Activated CD8-positive, alpha-beta memory T cell treated with anti-CD3 and anti-CD28 coated beads for 4 hours (primary cell): ENCODE measurements around the gene CNBD2.
"Not testable (repeated sequence)": the region's sequence is repeated elsewhere in the genome, so short reads cannot be mapped to it uniquely, and the experiment has no call there.

Experiments
- DNase-seq, 2 donors: peaks; one replicate each; pipeline ENCODE4 v3.0.0-alpha.2; 2020; ENCODE audit warnings: low read depth in 2 of 2

CNBD2 gene

DNA sequence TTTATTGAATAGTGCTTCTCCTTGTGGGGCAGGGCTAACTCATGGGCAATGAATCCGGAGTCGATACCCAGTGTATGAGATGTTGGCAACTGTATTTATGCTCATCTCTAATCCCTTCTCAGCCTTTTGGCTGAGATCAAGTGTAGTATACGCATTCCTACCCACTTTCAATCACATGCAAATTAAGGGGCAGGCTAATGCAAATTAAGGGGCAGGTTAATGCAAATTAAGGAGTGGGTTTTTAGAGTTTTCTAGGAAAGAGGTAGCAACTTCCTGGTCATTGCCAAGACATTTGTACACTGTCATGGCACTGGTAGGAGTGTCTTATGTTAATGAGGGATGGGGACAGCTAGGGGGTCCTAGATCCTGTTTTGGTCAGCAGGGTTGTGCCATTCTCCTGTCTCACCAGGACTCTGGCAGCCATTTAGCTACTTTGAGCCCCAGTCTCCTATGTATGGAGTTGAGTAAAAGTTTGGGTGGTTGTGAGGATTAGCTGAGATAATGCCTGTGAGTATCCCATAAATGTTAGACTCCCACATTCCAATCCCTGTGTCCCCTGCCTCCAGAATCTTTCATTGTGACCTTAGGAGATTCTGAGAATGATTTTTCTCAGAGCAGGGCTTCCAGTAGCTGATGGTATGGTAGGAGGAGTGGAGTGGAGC is at the start of gene CNBD2:
CNBD2 (plus strand) TSS at position 612 of the 662 bp plus-strand sequence. CDS start 173 bp downstream, outside the sequence.
- DNase-seq: no peak

DNA sequence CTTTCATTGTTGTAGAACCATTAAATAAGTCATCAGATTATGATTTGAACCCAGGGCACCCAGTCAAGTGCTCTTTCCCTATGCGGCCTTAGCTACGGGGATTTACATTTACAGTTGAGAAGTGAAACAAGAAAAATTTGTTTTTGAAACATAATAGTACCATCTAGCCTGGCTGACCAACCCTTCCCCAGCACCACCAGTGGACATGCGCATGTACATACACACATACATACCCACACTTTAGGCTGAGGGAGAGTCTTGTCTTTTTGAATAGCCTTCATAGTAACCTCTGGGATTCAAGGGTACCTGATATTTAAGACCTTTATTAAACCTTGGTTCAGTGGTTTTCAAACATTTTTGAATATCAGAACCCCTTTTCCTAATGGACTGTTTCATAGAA is 47.9 kb upstream of the CNBD2 start:
- DNase-seq: no peak

DNA sequence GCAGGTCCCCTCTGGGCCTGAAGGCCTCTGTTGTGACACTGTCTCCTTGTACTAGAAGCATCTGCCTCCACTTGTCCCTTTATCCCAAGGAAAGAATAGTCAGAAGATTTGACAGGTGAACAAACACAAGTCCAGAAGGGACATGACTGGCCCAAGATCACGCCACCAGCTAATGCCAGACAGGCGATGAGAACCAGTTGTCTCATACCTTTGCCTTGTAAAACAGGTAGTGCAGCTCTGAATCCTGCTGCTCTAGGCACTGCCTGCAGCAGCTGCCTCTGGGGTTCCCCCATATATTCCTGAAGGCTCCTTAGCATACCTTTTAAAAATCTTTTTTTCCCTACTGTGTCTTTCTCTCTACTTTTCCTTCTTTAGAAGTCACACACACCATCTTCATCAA is 39.1 kb upstream of the CNBD2 start:
- no peak for DNase-seq

DNA sequence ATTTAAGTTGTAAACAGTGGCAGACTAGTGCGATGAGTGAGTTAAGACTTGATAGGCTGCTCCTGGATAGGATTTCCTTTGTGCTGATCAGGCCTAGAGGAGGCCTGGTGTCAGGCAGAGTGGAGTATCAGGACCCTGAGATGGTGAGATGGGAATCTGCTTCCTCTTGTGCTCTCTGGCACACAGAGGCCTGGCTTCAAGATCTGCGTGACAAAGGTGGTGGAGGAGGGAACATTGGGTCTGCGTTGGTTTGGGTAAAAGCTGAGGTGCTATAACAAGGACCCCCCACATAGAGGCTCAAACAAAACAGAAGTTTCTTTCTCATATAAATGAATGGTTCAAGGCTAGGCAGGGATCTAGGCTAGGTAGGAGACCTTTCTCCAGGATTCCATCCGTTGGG is 34.3 kb upstream of the CNBD2 start:
- DNase-seq: no peak

DNA sequence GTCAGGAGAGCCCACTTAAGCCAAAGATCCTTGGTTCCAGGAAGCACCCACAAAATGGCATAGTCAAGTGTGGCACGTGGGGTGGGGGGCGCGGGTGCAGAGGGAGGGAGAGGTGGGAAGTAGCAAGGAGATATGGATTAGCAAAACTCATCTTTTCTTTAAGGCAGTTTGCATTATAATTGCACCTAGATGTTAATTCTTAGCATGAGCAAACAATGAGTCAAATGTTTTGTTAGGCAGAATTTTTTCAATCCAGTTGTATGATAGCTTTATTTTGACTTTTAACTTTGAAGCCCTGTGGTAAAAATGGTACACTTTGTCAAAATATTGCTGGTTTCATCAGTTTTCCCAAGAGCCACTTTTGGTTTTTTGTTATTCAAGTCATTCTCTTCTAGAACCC is 29.1 kb upstream of the CNBD2 start:
- DNase-seq: no peak

DNA sequence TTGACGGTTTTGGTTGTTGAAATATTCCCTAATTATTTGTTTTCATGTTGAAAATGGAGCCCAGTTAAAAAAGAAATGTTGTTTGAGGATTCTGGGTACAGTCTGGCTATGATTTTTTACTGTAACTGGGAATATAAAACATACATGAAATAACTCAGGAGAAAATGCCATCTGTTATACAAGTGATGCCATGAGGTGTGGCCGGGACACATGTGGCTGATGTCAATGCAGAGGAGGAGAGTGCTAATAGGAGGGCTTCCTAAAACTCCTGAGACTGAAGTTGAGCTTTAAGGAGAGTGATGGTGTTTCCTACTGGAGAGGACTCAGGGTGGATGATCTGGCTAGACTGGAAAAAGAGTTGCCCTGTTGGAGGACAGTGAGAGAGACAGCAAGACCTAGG is 26.8 kb upstream of the CNBD2 start:
- DNase-seq: no peak

DNA sequence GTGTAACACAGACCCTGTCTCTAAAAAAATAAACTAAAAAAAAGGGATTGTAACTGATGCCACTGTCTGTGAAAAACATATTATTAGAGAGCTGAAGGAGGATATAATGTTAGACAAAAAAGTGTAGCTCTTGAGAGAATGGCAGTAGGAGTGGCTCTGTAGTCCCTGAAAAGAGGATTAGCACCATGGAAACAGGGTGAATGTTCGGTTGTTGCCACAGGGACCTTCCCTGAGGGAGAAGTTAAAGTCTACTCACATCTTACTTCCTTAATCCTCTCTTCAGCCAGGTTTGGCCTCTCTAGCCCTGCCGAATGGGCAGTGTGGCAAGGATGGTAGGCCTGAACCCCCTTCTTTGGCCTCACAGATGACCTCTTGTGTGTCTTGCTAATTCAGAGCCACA is 26.1 kb upstream of the CNBD2 start:
- DNase-seq: no peak

DNA sequence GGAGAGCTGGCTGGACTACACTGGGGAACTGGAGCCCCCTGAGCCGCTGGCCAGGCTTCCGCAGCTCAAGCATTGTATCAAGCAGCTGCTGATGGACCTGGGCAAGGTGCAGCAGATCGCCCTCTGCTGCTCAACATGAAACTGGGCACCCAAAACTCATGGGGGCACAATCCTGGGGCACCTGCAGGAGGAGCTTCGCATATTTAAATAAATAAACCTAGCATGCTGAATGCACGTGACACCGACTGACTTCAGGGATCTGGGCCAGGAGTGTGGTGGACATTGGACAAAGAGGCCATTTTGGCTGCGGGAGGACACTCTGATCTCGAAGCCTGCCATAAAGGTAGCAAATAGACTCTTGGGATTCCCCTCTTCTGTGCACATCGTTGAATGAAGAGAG is 20.9 kb upstream of the CNBD2 start:
- no peak for DNase-seq

DNA sequence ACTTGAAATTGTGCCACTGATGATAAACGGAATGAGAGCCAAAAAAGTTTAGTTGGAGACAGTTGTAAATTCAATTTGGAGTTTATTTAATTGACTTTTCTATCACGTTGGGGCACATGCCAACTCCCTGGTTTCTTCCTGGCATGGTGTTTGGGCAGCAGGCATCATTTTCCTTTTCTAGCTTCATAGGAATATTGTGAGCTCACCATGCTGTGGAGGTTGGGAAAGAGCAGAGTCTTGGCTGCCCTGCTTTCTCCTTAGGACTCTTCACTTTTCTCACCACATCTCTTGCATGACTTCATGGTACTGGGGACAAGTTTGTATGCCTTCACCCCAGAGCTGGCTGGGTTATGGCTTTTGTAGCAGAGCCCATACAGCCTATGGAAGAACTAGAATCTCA is 20.5 kb upstream of the CNBD2 start:
- no peak for DNase-seq

DNA sequence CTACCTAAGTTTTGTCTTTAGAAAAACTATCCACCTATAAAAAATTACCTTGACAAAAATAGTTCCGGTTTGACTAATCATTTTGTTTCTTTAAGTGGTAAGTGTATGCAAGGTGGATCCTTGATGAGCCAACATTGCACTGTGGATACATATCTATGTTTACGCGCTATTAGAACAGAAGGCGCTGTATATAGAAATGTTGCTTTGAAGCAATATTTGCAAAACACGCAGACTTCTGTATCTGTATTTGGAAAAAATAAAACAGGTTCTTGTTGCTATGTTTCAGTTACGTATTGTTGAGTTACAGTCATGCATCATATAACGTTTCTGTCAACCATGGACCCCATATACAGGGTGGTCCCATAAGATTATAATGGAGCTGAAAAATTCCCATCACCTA is 18.3 kb upstream of the CNBD2 start:
- DNase-seq: no peak

DNA sequence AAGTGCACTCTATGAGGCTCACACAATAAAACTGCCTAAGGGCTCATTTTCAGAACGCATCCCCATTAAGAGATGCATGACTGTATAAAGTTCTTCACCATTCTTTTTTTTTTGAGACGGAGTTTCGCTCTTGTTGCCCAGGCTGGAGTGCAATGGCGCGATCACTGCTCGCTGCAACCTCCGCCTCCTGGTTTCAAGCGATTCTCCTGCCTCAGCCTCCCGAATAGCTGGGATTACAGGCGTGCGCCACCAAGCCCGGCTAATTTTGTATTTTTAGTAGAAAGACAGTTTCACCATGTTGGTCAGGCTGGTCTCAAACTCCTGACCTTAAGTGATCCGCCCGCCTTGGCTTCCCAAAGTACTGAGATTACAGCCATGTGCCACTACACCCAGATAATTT is 16.3 kb upstream of the CNBD2 start:
- DNase-seq: not testable (repeated sequence)

DNA sequence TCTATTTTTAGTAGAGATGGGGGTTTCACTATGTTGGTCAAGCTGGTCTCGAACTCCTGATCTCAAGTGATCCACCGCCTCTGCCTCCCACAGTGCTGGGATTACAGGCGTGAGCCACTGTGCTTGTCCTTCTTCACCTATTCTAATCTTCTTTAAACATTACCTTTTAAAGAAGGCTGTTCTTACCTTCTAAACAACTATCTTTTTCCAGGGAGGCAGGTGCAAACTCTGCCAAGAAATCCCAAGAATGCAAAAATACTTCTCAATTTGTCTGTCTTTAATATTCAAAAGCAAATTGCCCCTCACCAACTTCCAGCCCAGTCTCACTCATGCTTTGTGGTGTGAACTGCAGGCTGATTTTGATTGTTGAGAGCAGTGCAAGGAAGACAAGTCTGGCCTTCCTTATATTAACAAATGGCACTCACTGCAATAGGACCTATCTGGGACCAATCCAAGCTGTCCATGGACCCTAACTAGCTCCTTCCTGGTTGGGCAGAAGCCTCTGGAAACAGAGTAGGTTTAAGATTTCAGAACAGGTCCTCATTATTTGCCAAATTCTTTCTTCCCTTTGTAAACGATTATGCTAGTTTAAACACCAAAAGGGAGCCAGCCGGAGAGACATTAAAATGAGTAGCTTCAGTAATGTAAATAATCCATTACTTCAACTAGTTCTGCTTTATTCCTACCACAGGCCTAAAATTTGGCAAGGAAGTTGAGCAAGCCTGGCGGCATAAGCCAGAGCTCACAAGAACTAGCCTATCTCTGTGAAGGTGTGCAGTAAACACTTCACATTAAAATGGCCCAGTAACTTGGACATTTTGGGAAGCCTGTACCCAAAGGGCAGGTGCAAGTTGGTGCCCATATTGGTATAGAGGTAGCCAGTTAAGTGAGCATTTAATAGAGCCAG is 15.7 kb upstream of the CNBD2 start:
- no peak for DNase-seq

DNA sequence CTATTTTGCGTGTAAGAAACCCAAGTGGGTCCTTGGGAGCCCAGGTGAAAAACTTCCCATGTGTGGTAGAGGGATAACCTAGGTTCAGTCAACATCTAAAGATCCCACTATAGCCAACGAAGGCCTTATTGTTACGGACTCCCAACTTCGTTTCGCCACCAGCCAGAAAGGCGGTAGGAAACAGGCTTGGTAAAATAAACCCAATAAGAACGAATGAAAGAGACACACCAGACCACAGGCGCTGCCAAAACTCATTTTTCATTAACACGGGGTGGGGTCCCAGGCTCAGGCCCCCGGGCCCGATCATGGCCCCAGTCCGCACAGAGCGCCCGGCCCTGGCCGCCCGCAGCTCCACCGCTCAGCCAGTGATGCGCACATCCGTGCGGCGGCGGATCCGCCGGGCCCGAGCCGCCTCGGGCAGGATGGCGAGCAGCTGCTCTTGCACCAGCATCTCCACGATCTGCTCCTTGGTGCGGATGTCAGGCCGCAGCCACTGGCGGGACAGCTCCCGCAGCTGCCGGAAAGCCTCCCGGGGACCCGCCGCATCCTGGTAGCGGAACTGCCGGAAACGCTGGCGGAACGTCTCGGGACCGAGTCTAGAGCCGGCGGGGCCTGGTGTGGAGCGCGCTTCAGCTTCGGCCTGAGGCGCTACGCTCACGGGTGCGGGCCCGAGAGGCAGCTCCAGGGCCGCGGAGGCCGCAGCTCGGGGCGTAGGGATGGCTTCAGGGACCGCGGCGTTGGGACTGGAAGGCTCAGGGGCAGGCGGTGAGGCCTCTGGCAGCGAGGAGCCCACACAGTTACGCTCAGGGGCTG is 14.8 kb upstream of the CNBD2 start:
- peak; percentile 25 to 33 for DNase-seq

DNA sequence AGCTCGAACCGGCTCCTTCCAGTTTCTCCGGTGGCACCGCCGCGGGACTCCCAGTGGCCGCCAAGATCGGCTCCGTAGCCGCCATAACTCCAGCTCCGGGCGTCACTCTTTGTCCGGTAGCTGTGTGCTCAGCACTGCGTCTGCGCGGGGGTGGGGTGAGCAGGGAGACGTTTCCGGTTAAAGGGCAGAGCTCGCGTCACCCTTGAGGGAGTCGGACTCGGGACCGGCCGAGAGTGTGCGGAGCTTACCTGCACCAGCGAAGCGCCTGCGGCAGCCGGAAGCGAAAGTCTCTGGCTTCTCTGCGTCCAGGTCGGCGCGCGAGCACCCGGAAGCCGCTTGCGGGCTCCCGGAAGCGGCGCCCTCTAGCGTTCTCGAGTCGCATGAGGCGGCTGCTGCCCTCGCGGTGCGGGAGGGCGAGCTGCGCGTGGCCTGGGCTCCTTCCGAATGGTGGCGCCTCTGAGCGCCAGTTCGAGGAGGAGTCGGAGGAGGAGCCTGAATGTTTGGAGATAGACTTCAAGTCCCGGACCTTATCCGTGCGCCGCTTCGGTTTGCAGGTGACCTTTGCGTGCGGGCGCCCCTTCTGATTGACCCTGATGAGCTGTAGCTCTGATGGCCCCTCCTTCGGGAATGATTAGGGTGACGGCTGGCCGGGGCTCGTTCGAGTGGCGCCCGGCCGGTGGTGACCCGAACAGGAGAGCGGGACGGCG is 14.0 kb upstream of the CNBD2 start, which contains the start of gene SCAND1:
SCAND1 (minus strand) TSS at position 303 of the 707 bp plus-strand sequence; CDS start at position 85, 218 bp downstream.
- DNase-seq: peak; percentile 88 to 95

DNA sequence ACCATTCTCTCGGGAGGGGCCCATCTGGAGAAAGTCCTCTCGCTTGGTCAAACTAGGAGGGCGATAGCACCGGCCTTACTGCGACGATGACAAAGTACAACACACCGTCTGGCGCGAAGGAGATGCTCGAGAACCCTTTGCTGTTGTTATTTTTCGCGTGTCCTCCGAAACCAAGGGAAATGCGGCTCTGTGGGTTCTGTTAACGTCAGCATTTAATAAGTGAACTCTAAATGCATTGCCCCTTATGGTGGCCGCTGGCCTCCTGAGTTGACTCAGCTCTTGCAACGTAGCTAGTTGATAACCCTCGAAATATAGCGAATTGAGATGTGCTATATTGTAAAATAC is 13.5 kb upstream of the CNBD2 start:
- DNase-seq: peak in 1 of 2 donors; percentile 7

DNA sequence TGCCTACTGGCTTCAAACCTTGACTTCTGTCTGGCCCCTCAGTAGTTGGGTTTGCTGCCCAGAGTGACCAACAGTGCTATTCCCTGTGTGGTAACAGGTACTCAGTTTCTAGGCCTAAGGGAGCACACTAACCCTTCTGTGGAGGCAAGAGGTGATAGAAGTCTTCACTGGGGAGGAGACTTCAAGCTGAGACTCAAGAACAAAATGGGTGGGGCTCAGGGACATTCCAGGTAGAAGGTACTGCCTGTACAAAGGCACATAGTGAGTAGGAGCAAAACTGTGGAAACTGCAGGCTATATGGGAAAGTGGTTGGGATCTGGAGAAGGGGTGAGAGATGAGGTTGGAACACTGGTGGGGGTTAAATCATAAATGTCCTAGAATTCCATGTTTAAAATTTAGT is 11.8 kb upstream of the CNBD2 start:
- DNase-seq: no peak

DNA sequence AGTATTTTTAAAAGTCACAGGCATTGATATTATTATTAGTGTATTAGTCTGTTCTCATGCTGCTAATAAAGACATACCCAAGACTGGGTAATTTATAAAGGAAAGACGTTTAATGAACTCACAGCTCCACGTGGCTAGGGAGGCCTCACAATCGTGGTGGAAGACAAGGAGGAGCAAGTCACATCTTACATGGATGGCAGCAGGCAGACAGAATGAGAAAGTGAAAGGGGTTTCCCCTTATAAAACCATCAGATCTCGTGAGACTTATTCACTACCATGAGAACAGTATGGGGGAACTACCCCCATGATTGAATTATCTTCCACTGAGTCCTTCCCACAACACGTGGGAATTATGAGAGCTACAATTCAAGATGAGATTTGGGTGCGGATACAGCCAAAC is 9.1 kb upstream of the CNBD2 start:
- not testable (repeated sequence) for DNase-seq

DNA sequence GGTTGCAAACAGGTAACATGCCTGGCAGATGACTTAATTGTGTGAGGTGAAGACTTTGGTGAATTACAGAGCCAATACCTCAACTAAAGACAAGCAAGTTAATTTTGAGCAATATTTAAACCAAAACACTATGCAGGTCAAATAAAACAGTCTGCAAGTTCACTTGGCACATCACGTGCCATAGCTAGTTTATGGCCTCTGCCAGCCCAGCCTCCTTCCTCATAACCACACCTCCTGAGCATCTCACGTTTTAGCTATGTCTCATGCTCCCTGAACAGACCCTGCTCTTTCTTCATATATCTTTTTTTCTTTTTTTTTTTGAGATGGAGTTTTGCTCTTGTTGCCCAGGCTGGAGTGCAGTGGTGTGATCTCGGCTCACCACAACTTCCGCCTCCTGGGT is 4.5 kb upstream of the CNBD2 start:
- no peak for DNase-seq

DNA sequence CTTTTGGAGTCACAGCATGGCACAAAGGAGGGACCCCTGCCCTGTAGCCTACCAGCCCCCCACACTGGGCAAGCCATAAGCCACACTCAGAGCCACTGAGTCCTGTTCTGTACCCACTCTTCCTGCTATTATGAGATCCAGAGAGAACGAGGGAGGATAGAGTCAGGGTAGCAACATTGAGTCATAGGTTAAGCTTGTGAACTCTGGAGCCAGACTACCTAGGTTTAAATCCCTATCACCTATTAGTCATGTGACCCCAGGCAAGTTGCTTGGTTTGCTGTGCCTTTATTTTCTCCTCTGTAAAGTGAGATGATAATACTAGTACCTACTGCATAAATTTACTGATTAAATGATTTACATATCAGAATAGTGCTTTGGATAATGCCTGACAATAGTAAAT is 540 bp downstream of the CNBD2 start:
- no peak for DNase-seq

DNA sequence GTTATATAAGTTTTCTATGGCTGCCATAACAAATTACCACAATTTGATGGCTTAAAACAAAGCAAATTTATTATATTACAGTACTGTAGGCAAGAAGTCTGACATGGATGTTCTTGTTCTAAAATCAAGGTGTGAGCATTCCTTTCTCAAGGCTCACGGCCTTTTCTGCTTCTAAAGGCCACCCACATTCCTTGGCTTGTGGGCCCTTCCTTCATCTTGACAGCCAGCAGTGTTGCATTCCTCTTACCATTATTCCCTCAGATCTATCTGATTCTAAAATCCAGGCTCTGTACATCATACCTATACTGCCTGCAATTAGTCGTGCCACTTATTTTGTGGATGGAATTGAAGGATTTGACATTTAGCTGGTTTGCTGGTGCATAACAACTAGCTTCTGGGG is 3.6 kb downstream of the CNBD2 start:
- DNase-seq: no peak

DNA sequence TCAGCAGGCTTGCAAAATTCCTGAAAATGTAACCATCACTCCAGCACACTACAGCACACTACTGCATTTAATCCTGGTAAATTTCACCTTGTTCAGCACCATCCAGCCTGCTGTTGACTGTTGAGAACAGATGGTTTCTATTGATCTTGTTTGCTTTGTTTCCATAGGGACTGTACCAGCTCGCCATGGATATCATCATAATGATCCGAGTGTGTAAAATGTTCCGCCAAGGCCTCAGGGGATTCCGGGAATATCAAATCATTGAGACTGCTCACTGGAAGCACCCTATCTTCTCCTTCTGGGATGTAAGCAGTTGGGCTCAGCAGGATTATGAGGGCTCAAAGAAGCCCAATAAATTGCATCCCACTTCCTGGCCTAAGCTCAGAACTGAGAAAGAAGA is 4.1 kb downstream of the CNBD2 start:
- DNase-seq: no peak

DNA sequence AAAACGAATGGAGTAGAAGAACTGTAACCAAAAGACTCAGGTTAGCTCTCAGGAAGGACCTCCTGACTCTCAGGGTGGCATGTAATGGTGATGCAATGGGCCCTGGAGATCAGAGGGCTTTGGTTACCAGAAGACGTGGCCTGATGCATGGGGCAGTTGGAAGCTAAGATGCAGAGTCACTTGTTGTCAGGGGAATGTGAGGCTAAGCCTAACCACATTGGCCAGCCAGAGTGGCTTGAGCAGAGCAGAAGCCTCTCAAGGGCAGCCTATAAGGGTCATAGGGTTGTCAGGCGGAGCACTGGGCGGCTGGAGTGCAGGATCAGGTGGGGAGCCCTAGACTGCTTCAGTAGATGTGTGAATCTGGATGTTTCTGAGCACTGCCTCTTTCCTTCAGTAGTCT is 5.9 kb downstream of the CNBD2 start:
- DNase-seq: no peak
